Endothelial cell of umbilical vein (primary cell): ENCODE measurements around the gene SYT7.

Experiments used
- CTCF ChIP-seq, 2 donors: IDR thresholded peaks; 1 replicate in 1 of 2; 2 replicates in 1 of 2; pipeline ENCODE4 v1.5.1; 2011; ENCODE audit warnings: low read length in 2 of 2, mild to moderate bottlenecking in 2 of 2, moderate library complexity in 2 of 2, control low read depth in 1 of 2, inconsistent platforms in 1 of 2, low read depth in 1 of 2; ENCODE audit not compliant: insufficient read depth in 1 of 2; ENCODE audit errors: extremely low read depth in 1 of 2
- EZH2 ChIP-seq: IDR thresholded peaks from 2 replicates; pipeline ENCODE4 v1.6.1; 2012; ENCODE audit warnings: borderline replicate concordance, low read depth, mild to moderate bottlenecking, moderate library complexity, low read length, inconsistent platforms; ENCODE audit not compliant: severe bottlenecking
- FOS ChIP-seq: IDR thresholded peaks from 2 replicates; pipeline ENCODE4 v1.6.1; 2011; ENCODE audit warnings: mild to moderate bottlenecking, low read length, moderate library complexity, borderline replicate concordance; ENCODE audit not compliant: insufficient read depth
- POLR2A ChIP-seq: IDR thresholded peaks from 2 replicates; pipeline ENCODE4 v1.6.1; 2012; ENCODE audit warnings: low read depth, mild to moderate bottlenecking, control low read depth, low read length
- POLR2AphosphoS5 ChIP-seq: IDR thresholded peaks from 2 replicates; pipeline ENCODE4 v1.6.1; 2012; ENCODE audit warnings: low read depth, mild to moderate bottlenecking, control low read depth, low read length, moderate library complexity; ENCODE audit not compliant: insufficient read depth

GRCh38 chr11:61494381-61494961 lies 86.4 kb downstream of the SYT7 start:
- TF ChIP-seq CTCF (IDR thresholded peaks at IDR 0.05; ENCODE audit: extremely low read depth in 1 of 2, insufficient read depth in 1 of 2, low read depth in 1 of 2, low read length in 2 of 2) (no peak), EZH2 (no peak), FOS (no peak), POLR2AphosphoS5 (no peak), POLR2A (no peak)
